HG02759 (cell line): ENCODE results near the gene GPC4.
"Not testable (repeated sequence)": the region's sequence is repeated elsewhere in the genome, so short reads cannot be mapped to it uniquely, and the experiment has no call there.

ENCODE experiments used
- ATAC-seq: cut with Tn5 transposase; IDR thresholded peaks from one replicate; pipeline ENCODE4 v1.9.1; 2021; ENCODE audit warnings: mild to moderate bottlenecking, moderate library complexity; ENCODE audit not compliant: unreplicated experiment

The GPC4 gene

DNA sequence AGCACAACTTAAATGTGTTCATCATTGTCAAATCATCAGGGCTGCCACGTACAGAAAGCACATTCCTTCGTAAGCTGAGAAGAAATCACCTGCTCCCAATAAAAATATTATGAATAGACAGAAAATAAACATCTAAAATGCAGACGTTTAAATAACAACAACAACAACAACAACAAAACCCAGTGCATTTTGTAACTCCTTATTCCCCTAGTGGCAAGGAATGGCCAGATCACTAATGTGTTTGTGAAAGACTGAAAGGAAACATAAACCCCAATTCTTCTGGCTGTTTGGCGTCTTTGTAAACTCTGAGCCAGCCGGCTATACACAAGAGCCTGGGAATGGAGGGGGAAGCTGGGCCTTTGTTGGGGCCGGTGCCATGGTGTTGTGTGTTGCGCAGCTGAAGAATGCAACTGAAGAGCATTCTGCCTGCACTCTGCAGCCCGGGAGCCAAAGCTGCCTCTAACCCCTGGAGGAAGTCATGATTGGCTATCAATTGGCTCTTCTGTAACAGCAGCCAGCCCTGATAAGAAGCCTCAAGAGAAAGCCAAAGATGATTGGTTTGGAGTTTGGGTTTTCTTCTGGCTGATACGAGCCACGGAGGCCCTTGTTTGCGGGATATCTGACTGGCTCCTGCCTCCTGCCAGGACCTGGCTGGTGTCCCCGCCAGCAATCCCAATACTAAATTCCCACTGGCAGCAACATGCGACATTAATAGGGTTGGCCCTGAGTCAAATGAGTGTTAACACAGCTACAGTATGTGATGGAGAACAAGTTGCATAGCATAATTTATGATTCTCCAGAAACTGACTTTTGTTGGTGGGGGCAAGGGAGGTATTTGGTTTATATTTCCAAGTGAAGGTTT lies 107.4 kb downstream of the GPC4 start:
- ATAC-seq = no peak

DNA sequence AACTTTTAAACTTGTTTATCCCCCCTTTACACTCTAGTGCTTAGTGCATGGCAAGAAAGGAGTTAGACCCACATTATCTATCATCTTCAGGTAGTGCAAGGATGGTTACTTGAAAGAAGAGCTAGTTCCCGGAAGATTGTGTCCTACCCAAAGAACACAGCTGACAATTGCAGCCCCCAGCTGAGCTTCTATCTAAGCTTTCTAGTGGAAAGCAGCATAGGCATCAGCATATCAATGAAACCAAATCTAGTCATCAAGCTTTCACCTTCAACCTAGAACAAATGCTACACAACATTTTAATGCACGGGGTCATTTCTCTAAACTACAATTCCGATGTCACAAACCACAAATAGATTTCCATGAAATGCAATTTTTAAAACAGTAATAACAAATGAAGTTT lies 108.2 kb downstream of the GPC4 start:
- ATAC-seq = no peak

DNA sequence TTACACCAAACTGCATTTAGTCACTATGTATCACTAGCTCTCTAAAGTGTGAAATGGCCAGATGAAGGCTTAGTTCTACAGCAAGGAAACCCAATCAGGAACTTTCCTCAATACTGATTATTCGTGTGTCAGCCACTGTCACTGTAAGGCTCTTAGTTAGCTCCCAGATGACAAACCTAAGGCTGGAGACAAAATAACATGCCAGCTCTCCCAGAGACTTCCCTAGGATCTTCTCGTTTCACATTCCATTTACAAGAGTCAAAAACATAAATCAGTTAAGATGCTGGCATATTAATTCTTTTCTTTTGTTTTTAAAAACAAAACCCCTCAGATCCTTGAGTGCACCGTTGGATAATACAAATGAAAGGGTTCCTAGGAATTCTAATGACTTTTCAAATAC lies 109.0 kb downstream of the GPC4 start:
- no peak for ATAC-seq

DNA sequence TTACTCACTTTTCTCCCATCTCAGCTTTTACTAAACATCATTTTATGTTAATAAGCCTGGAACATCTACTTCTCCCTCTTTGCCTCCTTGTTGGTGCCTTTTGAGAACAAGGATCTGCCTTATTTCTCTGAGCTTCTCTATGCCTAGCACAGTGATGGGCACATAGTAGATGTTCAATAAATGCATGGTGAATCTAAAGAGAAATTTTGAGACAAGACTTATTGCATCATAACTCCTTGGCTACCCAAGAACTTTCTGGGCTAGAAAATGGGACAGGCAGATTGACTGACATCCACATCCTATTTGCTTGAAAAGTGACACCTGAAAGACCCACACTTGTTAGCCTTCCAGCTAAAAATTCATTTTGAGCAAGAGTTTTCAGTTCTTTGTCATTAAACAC lies 109.9 kb downstream of the GPC4 start:
- ATAC-seq = no peak

DNA sequence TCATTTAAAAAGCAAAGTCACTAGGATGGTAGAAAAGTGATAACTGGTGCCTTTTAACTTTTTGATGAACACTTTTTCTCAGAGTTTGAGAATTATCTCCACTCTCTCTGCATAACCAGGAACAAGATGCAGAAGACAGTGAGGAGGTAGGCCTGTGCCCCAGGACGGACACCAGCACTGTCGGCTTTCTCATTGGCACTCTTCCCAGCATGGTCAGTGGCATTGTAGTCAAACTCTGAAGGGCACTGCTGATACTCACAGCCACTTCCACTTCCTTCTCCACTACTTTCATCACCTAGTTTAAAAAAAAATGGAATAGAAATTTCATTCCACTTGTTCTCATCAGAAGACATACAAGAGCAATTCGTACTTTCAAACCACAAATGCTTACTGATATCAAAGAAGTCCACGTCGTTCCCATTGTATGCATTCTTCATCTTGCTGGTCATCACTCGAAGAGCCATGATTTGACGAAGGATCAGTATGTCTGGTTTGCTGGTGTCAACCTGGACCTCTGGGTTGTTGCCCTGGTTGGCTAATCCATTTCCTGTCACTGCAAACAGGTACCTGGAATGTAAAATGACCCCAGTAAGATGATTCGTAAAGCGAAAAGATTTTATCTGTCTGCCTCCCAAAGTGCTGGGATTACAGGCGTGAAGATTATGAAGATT lies 112.4 kb downstream of the GPC4 start:
- ATAC-seq = no peak

DNA sequence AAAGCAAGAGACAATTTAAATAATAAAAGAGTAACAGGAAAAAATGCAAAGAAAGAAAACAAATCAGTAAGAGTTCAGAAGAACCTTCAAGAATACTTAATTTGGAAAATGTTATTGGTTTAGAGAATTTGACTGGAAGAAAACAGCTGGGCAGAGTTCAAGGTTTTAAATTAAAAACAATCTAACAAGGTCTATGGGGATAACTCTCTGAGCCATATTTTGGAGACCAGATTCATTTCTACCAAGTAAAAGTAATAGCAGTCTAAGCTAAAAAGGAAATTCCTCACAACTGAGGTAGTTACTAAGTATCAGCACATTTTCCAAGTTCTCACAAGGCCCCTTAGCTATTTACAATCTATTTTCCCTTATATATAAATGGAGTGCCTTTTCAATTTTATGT lies 114.7 kb downstream of the GPC4 start:
- ATAC-seq = no peak

DNA sequence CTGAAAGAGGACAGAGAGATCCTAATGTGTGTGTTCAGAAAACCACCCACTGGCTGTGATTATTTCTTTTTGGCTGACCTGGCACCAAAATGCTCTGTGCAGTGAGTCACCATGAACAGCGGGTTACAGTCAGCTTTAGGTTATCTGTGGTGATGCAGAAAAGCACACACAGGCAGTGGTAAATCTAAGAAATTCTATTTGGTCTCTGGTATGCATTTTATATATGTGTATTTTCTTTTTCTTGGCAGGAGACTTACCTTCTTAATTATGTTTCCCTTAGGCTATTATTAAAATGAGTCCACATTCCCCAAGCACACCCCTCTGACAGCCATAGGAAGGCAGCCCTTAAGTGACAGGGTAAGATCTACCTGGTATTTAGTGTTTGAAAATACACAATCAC lies 118.0 kb downstream of the GPC4 start:
- no peak for ATAC-seq

DNA sequence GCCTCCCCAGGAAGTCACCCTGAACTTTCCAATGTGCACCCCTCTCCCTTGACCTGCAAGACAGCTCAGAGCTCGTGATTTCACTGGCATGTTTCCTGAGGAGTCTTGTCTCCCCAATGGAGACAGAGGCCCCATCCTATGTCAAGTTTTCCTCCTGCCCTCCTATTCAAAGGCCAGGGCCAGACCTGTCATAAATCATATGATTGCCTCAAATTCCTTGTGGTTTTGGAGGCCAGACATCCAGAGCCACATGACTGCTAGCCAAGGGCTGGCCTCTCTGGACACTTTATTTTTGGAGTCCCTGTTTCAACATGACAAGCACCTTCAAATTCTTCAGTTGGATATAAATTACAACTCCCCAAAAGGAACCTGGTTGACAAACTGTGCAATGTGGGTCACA lies 121.2 kb downstream of the GPC4 start:
- no peak for ATAC-seq

DNA sequence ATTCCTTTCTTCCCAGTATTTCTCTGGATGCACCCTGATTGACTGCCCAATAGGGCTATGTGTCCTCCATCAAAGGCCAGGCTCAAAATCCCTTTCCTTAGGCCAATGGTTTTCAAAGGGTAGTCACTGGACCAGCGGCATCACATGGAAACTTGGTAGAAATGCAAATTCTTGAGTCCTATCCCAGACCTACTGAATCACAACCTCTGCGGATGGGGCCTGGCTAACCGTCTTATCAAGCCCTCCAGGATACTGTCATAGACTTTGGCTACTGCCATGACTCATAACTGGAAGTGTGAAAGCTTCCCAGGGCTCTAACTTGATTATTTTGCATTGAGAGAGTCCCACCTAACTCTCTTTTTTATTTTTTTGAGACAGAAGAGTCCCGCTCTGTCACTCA lies 125.2 kb downstream of the GPC4 start:
- no peak for ATAC-seq

DNA sequence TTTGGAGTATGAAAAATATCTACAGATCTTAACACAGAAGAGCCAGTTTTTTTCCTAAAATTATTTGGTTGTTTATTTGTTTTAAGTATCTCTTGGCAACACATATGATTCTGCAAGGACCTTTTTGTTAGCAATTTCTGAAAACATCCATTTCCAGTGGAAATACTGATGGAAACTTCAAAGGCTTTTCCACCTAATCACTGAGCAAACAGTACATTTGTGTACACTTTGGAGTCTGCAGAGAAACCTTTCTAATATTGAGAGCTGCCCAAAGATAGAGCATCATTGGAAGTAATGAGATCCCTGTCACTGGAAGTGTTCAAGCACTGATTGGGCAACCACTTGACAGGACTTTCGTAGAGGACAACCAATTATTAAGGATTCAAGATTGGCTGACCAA lies 127.4 kb downstream of the GPC4 start:
- ATAC-seq = no peak

DNA sequence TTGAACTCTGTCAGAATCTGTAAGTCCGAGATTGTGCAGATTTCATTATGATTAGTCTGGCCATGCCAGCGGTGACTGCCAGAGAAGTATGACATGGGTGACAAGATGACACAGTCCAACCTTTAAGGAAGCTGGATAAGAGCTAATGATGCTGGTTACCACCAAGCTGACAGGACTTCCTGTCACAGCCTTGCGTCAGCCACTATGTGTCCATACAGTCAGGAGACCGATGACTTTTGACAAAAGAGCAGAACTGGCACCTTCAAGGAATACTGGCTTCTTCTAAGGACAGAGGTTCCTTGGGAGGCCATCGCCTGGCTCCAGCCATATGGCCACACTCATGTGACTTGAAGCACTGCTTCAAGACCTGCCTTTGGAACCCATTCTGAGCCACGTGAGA lies 129.9 kb downstream of the GPC4 start:
- no peak for ATAC-seq

DNA sequence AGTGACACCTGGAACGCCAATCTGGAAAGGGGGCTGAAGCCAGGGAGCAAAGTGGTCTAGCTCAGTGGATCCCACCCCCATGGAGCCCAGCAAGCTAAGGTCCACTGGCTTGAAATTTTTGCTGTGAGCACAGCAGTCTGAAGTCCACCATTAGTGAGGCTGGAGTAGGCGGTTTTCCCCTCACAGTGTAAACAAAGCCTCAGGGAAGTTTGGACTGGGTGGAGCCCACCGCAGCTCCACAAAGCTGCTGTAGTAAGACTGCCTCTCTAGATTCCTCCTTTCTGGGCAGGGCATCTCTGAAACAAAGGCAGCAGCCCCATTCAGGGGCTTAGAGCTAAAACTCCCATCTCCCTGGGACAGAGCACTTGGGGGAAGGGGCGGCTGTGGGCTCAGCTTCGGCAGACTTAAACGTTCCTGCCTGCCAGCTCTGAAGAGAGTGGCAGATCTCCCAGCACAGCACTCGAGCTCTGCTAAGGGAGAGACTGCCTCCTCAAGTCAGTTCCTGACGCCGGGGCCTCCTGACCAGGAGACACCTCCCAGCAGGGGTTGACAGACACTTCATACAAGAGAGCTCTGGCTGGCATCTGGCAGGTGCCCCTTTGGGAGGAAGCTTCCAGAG lies 136.1 kb downstream of the GPC4 start:
- not testable (repeated sequence) for ATAC-seq

DNA sequence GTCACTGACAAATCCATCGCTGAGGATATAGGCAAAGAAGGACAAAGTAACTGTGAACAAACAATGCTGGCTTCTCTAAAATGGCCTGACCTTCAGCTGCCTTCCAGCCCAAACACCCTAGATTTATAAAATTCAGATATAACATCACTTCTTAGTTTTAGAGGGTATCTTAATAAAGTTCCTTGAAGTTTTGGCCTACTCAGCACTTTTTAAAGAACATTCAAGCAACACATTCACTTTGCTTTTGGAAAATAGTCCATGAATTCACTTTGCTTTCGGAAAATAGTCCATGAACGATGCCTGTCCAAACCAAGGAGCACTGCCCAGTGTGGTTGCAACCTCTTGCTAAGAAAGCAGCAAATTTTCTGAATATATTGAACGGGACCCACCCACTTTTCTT lies 142.1 kb downstream of the GPC4 start:
- no peak for ATAC-seq

DNA sequence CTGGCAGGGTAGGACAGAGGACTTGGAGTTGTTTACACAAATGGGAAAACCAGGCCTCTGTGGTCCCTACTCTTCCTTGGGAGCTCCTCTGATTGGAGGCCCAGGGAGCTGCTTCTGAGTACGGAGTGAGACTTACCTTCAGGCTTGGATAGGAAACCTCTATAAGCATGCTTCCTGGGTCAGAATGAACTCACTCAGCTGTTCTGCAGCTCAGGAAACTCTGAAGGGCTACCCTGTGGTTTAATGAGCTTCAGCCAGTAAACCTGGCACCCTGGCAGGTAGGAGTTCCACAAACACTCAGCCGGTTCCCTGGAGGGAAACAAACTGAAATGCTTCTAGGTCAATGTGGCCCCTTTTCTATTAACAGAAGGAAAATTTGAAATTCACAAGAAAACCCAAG lies 146.1 kb downstream of the GPC4 start:
- no peak for ATAC-seq

DNA sequence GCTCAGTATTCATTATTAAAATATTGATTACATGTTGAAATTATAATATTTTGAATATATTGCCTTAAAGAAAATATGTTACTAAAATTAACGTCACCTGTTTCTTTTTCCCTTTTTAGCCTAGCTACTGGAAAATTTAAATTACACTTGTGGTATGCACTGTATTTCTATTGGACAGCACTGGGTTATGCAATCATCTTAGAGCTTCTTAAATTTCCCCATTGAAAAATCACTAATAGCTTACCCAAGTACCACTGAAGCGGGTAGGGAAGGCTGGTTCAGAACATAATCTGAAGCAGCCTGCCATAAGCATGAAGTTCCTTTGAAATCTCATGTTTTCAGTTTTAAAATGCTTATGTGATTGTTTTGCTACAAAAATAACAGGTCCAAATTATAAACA lies 147.7 kb downstream of the GPC4 start:
- no peak for ATAC-seq

DNA sequence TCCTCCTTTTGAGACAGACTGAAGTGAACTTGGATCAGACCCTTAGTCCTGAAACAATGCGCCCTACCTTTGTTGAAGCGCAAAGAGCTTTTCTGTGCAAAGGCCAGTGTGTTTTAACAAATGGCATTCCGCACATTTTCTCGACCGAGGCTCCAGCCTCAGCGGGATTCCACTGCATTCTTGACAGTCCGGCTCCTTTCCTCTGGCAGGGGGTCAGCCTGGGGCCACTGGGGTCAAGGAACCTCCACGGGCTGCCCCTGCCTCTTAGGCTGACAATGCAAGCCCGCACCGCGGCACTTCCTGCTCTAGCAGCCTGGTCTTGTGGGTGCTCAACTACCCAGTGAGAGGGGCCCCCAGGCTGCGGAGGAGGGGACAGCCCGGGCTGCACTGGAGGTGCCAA lies 150.0 kb downstream of the GPC4 start:
- ATAC-seq = no peak

DNA sequence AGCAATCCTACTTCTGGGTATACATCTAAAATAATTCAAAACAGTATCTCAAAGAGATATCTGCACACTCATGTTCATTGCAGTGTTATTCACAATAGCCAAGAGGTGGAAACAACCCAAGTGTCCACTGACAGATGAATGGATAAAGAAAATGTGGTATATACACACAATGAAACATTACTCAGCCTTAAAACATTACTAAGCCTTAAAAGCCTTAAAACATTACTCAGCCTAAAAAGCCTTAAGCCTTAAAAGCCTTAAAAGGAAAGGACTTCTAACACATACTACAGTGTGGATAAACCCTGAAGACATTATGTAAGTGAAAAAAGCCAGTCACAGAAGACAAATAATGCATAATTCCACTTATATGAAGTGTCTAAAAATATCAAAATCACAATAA lies 156.8 kb downstream of the GPC4 start:
- no peak for ATAC-seq

DNA sequence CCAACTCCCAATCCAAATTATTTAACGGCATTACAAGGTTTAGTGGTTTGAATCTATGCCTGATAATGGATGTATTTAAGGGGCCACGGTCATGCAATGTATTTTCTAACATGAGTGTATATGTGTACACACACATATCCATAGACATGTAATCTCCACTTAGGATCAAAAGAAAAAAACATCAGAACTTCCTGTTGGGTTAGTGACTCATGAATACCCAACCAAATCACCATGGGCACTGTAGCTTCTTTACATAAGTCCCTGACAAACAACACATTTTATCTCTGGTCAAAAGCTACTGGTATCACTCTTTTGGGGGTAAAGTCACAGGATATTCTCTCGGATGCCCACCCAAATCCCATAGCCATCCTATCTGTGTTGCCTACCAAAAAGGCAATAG lies 160.6 kb downstream of the GPC4 start:
- ATAC-seq = no peak

DNA sequence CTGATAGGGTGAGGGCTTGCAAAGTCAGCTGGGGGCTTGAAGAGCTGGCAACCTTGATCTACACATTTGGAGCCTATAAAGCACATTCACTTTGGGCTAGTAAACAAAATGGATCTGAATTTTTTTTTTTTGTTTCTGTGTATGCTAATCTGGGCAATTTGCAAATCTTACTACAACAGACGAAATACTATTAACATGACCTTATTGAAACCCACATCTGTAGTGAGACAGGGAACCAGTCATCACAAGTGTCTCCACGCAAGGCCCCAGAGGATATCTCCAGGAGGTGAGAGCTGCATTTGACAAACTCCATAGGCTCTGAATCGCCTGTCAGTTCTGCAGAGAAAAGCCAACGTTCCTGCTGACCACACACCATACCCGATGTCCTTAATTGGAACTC lies 164.1 kb downstream of the GPC4 start:
- no peak for ATAC-seq

DNA sequence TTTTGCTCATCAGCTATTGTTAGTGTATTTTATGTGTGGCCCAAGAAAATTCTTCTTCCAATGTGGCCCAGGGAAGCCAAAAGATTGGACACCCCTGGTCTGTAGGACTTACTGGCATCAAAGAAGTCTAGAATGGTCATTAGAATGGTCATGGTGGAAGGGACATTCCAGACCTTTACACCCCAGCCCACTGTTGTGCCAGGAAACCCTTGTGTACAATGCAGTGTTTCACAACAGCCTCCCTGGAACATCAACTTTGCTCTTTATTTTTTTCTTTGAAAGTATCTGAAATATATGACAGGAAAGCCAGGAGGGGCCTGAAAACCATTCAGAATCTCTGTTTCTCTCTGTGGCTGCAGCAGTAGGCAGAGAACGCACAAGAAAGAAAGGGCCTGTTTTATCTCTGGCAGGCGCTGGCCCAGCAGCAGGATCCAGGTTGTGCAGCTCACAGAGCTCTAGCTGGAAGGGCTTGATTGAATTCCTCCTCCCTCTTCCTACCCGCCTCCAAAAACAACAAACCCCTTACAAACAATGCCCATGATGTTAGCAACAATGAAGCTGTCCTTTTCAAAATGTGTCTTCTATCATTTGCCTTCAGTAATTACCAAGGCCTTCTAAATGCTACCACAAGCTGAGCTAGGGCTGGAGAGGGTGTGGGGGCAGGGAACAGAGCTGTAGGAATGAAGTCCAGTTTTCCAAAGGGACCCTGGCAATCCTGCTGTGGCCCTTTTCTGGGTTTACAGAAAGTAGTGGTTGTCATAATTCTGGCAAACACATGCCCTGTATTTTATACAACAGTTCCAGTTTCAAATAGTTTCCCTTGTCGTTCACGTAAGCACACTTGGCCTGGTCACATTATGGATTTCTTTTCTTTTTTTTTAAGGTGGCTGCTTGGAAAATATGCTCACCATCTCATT lies 164.8 kb downstream of the GPC4 start:
- no peak for ATAC-seq
